HG03521 (cell line): ENCODE data around the gene CALML3.

Experiments
- ATAC-seq: cut with Tn5 transposase; IDR thresholded peaks from one replicate; pipeline ENCODE4 v1.9.1; 2021; ENCODE audit warnings: mild to moderate bottlenecking, moderate library complexity; ENCODE audit not compliant: unreplicated experiment

Gene CALML3

GRCh38 chr10:5490698-5491464 is 33.9 kb upstream of the CALML3 start:
- no peak for ATAC-seq

DNA sequence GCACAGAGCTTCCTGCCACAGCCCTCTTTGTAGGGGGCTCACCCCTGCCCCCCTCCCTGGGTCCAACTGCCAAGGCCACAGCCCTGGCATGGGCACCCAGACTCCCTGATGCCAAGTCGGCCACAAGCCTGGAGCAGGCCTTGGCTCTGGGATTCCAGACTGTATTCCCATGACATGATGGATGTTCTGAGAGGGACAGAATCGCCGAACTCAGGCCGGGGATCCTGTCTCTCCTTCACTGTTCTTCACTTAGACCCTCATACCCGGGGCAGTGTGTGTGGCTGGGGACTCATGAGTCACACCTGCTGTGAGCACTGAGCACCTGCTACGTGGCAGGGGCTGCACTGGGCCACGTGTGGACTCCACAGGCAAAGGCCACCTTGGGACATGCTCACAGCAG is 33.3 kb upstream of the CALML3 start:
- no peak for ATAC-seq

- no peak for ATAC-seq
These were observed 32.4 kb upstream of the CALML3 start for GRCh38 chr10:5492322-5492855.

DNA sequence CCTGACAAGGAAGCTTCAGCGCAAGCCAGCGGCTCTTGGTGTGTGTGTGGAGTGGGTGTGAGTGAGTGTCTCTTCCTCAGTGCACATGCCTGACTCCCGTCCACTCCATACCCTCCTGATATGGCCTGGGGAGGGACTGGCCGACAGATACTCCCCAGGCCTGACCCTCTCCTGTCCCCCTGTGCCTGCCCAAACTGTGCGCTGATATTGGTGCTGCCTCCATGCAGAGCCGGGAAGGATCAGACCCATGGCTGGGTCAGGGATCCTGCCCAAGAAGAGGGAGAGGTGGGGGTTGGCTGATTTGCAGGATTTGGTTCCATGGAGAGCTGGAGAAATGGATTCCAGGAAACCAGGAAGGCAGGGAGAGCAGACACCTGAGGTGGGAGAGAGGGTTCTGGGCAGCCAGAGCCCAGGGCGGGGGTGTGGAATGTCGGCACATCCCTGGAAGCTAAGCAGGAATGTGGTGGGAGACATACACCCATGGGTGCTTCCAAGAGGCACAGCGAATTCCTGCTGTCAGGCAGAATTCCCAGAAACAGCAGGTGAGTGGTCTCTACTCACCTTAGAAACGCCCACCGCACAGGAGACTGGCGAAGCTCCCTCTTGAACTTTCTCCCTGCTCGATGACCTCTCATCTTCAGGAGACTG is 31.7 kb upstream of the CALML3 start:
- ATAC-seq = no peak

- ATAC-seq = no peak
These were observed 31.1 kb upstream of the CALML3 start for GRCh38 chr10:5493691-5494090.

DNA sequence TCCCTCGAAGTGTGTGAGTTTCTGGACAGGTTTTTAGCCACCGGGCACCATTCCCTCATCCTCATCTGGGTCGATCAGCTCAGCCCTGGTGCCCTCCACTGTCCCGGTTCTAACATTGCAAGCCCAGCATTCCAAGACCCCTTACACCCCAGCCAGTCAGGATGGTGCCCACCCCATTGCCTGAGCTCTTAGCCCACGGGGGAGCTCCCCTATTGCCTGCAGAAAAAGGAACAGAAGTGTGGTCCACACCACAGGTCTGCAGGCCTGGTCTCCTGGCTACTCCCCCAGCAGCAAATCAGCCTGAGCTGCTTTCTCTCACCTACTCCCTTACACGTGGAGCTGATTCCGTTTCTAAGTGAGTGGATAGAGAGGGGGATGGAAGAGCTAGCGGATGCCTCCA is 30.1 kb upstream of the CALML3 start:
- ATAC-seq = no peak

DNA sequence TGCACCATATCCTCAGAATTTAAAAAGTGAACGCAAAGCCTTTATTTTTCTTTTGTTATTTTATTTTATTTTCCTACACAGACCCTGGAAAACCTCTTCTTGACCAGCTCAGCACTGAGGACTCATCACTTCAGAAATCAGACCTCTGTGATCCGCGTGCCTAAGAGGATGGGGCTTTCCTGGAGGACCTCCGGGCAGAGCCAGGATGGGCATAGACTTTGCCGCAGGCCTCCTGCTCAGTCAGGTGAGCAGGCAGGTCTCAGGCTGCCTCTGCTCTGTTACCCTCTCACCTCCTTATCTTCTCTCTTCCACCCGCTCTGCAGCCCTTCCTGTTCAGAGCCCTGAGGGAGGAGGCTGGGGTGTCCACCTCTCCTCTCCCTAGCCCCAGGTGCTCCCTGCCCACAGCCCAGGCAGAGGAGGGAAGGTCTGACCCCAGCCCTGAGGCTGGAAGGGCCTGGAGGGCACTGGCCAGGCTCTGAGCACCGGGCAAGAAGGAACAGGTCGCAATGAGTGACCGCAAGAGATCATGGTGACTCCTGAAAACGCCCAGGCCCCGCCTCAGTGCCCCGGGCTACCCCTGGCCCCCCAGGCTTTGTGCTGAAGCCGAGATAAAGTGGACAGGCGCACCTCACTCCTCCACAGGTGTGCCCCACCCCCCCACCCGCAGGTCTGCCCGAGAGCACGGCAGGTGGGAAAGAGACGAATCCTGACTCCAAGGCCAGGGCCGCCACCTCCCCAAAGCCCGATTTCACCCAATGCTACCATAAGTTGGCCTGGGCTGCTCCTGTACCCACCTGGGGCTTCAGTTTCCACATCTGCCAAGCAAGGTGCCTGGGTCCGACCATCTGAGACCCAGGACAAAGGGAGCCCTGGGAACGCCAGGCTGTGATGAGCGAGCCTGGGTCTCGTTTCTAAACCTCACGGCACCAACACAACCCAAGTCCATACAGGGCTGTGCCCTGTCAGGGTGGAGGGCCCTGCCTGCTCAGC is 28.2 kb upstream of the CALML3 start:
- ATAC-seq = no peak

GRCh38 chr10:5497289-5497688 is 27.5 kb upstream of the CALML3 start:
- no peak for ATAC-seq

GRCh38 chr10:5497948-5498730 is 26.6 kb upstream of the CALML3 start:
- ATAC-seq = no peak

DNA sequence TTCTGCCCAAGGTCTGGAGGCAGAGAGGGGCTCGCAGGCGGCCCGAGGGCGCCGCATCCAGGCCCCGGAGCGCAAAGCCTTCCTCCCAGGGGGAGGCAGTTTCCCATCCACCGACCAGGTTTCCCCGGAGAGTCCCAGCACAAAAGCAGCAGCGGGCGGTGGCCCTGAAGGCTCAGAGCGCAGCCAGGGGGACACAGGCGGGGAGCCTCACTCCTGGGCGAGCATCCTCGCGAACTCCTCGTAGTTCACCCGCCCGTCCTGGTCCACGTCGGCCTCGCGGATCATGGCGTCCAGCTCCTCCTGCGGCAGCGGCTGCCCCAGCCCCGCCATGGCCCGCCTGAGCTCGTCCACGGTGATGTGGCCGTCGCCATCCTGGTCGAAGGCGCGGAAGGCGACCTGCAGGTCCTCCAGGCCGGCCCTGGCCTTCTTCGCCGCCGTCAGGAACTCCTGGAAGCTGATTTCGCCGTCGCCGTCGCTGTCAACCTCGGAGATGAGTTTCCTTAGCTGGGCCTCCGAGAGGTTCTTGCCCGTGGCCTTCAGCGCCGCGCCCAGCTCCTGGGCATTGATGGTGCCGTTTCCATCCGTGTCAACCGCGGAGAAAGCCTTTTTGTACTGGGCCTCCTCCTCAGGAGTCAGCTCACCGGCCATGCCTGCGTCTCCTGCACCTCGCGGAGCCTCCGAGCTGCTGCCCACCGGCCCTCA is 25.8 kb upstream of the CALML3 start:
- ATAC-seq = no peak

DNA sequence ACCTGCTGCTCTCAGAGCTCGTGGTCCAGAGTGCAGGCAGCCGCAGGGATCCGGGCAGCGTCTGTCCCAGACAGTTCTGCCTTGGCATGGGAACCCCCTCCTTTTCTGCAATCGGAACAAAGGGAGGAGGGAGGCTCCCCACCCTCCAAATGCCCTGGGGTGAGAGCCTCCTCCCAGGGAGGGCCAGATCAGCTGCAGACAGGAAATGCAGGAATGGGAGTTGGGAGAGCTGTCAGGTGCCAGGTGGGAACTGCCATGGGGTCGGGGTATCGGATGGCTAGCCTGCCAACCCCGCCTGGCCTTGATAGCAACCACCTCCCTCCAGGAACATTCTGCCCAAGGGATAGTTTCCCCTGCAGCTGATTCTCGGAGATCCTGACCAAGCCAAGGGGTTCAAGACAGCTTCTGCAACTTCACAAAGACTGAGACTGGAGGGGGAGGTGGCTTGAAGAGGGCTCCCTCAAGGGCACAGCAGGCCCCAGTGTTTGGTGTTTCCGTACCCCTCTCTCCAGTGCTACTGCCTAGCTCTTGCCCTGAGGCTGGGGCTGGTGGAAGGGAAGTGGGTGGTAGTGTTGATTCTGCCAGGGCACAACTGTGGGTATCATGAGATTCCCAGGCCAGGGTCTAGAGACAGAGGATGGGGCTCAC is 25.1 kb upstream of the CALML3 start, which contains the start of gene CALML5:
CALML5 (minus strand) TSS at position 78 of the 648 bp plus-strand sequence. CDS start 132 bp downstream, outside the sequence.
- ATAC-seq = no peak

- no peak for ATAC-seq
These were observed 24.5 kb upstream of the CALML3 start for GRCh38 chr10:5500162-5500670.

DNA sequence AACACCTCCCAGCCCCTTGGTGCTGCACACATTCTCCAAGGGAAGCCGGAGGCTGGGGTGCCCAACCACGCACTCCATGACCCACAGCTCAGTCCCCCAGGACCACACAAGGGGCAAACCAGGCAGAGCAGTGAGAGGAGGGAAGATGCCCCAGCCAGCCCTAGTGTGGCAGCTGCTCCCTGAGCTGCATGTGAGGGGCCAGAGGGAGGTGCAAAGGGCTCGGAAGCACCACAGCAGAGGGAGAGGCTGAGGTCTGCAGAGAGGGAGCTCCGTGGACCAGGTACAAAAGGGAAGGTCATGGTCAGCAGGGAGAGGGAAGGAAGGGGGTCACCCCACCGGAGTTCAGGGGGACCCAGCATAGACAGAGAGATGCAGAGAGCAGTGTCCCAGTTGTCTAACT is 23.9 kb upstream of the CALML3 start:
- no peak for ATAC-seq

DNA sequence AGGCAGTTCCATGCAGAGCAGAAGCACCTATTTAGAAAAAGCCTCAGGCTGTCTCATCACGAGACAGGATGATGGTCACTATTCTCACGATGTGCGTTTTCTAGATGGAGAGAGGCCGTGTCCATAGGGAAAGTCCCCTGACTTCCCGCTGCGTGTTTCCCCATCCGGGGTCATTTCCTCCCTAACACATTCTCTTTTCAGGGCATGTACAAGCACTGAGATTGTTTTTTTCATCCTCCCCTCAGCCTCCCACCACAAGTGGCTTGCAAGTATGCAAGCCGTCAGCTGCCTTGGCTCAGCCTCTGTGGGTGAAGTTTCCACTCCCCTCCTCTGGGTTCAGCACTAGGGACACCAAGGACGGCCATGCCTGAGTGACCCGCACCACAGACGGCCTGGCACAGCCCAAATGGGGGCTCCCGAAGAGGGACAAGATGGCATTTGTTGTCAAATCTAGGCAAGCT is 22.7 kb upstream of the CALML3 start:
- no peak for ATAC-seq

GRCh38 chr10:5502571-5503476 is 21.9 kb upstream of the CALML3 start:
- ATAC-seq = no peak

- ATAC-seq = no peak
These were observed 21.3 kb upstream of the CALML3 start for GRCh38 chr10:5503477-5503835.

- ATAC-seq = no peak
These were observed 20.4 kb upstream of the CALML3 start for GRCh38 chr10:5504146-5505072.
